Thyroid gland (tissue), 4 donors: ENCODE data around the gene ODAD2. TPM values are rescaled to one million over a fixed set of nuclear protein-coding genes. Genes with fewer than 3 reads are reported as not detected.

Experiments
- DNase-seq, 2 donors: peaks; one replicate each; pipeline ENCODE4 v3.0.0-alpha.2; 2019
- H3K27ac ChIP-seq, 3 donors: fragments of 200-600 bp; sonication (generic); 1 replicate in 2 of 3; 2 replicates in 1 of 3; pipeline ENCODE4 v1.5.1; 2016 to 2019; ENCODE audit warnings: mild to moderate bottlenecking in 1 of 3, moderate library complexity in 1 of 3
- H3K27me3 ChIP-seq: fragments of 200-600 bp; sonication (generic); one replicate; pipeline ENCODE4 v1.5.1; 2019
- H3K36me3 ChIP-seq, 2 donors: fragments of 200-600 bp; sonication (generic); one replicate each; pipeline ENCODE4 v1.5.1; 2016 to 2019
- H3K4me1 ChIP-seq, 2 donors: fragments of 200-600 bp; sonication (generic); one replicate each; pipeline ENCODE4 v1.5.1; 2017 to 2019
- H3K4me3 ChIP-seq, 3 donors: fragments of 200-600 bp; sonication (generic); replicated peaks in 1 of 3; 1 replicate in 2 of 3; 2 replicates in 1 of 3; pipeline ENCODE4 v1.5.1; 2016; ENCODE audit warnings: mild to moderate bottlenecking in 1 of 3
- H3K9me3 ChIP-seq: fragments of 200-600 bp; sonication (generic); one replicate; pipeline ENCODE4 v1.5.1; 2017
- CTCF ChIP-seq, 6 experiments: fragments of 200-600 bp in 3 of 6; fragments of 450-650 bp in 3 of 6; sonication (generic) in 3 of 6; IDR thresholded peaks; one replicate each; pipeline ENCODE4 v1.5.1; 2016 to 2019; ENCODE audit warnings: antibody characterized with exemption in 6 of 6, mild to moderate bottlenecking in 2 of 6, inconsistent platforms in 1 of 6, moderate library complexity in 1 of 6
- POLR2A ChIP-seq, 2 donors: fragments of 450-650 bp; IDR thresholded peaks; one replicate each; pipeline ENCODE4 v1.6.1; 2017; ENCODE audit warnings: antibody characterized with exemption in 2 of 2, mild to moderate bottlenecking in 2 of 2, moderate library complexity in 1 of 2
- WGBS, 2 donors: methylation state at CpG; one replicate each; pipeline ENCODE4 v1.1.5; 2017; 5-methylcytosine and 5-hydroxymethylcytosine counted together
- intact Hi-C: fragments of 100-400 bp; cut with DNase I; formaldehyde crosslinking; loops from one replicate; pipeline ENCODE4 v1.15.1; 2023
- small RNA-seq: library from RNA; depleted of rRNA; stranded (forward); fragments of <200 nt; gene quantifications from one replicate; pipeline ENCODE3, GENCODE V24; 2016
- total RNA-seq, 4 donors: library from RNA; depleted of rRNA; stranded (reverse); fragments of >200 nt; gene quantifications; one replicate each; pipeline ENCODE4 v1.2.3, GENCODE V29; 2016

The ODAD2 gene
- total RNA-seq, 4 donors from 2014 or later: 0.11 to 0.50 TPM; not detected in 2

- Histone ChIP-seq H3K9me3 (no peaks in the 10 kb centered on the region), H3K4me1 (no peaks in the 10 kb centered on the region), H3K27ac (no peak overlapping the region), H3K36me3 (no peaks in the 10 kb centered on the region), H3K4me3 (no peak overlapping the region), H3K27me3 (no peaks in the 10 kb centered on the region)
- no peak for DNase-seq
- 42 to 48% methylated on average over 2 of the region's 2 CpGs for WGBS, 2 donors
- intact Hi-C loops: no loop called here
- no peak for TF ChIP-seq CTCF (IDR thresholded peaks at IDR 0.05)
- no peak for TF ChIP-seq POLR2A (IDR thresholded peaks at IDR 0.05)
Observed at GRCh38 chr10:27774831-27775230, 224.0 kb downstream of the ODAD2 start.

GRCh38 chr10:27771231-27771630, 227.6 kb downstream of the ODAD2 start:
- WGBS, 2 donors: 63 to 70% methylated on average over 4 of the region's 4 CpGs
- TF ChIP-seq CTCF (IDR thresholded peaks at IDR 0.05) (no peak), POLR2A (IDR thresholded peaks at IDR 0.05) (no peak)
- H3K27ac ChIP-seq: no peak overlapping the region
- H3K9me3 ChIP-seq: no peaks in the 10 kb centered on the region
- no peaks in the 10 kb centered on the region for H3K27me3 ChIP-seq
- no peaks in the 10 kb centered on the region for H3K36me3 ChIP-seq
- no peaks in the 10 kb centered on the region for H3K4me1 ChIP-seq
- no peak for DNase-seq
- H3K4me3 ChIP-seq: no peak overlapping the region
- intact Hi-C loops: no loop called here

GRCh38 chr10:27770181-27770580, 228.7 kb downstream of the ODAD2 start:
- TF ChIP-seq POLR2A (IDR thresholded peaks at IDR 0.05) (no peak), CTCF (IDR thresholded peaks at IDR 0.05) (no peak)
- no peaks in the 10 kb centered on the region for H3K36me3 ChIP-seq
- H3K4me1 ChIP-seq: no peaks in the 10 kb centered on the region
- no peaks in the 10 kb centered on the region for H3K27me3 ChIP-seq
- intact Hi-C loops: no loop called here
- WGBS, 2 donors: 92 to 94% methylated on average over 2 of the region's 2 CpGs
- H3K4me3 ChIP-seq: no peak overlapping the region
- no peak for DNase-seq
- H3K27ac ChIP-seq: no peak overlapping the region
- no peaks in the 10 kb centered on the region for H3K9me3 ChIP-seq

Small RNA genes within 50 kb of the gene (small RNA-seq; reads per million reads assigned to genes)
- not detected for gene MRPS21P5
- not detected for gene RN7SKP132
